GM19193 (cell line): Measurements from ENCODE around the gene GBF1.

Source experiments
- POLR2A ChIP-seq: IDR thresholded peaks from 4 replicates; pipeline ENCODE4 v1.6.1; 2011; ENCODE audit not compliant: insufficient read depth, insufficient read length; ENCODE audit errors: extremely low read depth

The GBF1 gene

DNA sequence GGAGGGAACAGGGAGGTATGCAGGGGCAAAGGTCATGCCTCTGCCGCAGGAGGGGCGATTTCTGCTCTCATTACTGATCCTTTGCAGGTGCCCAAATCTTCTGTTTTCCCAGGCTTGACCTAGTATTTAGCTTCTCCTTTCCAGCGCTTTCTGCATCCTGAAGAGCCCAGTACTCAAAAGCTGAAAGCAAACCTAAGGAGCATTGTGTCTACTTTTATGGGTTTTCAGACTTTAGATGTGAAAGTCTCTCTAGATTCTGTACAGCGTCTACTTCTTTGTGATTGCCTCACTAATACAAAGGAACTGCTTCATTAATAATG, 560 bp downstream of the GBF1 start:
- no peak for TF ChIP-seq POLR2A

GRCh38 chr10:102246261-102246660, 929 bp downstream of the GBF1 start:
- no peak for TF ChIP-seq POLR2A

- no peak for TF ChIP-seq POLR2A
Observed at GRCh38 chr10:102247734-102248133, 2.4 kb downstream of the GBF1 start.

DNA sequence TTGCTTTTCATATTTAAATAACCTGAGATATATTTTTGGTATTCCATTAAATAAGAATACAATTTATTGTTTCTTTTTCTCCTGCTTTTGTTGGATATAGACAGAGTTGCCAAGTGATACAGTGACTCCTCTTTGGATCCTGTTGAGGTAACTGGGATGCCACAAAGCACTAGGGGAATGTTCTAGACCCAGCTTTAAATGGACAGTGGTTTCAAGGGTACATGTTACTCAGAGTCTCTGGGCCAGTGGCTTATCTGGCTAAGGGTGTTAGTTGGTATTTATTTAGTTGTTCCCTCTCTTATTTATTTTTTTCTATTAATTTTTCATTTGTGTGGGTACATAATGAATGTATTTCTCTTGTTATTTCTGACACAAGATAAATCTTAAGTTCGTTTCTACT, 9.1 kb downstream of the GBF1 start:
- TF ChIP-seq POLR2A, result no peak

DNA sequence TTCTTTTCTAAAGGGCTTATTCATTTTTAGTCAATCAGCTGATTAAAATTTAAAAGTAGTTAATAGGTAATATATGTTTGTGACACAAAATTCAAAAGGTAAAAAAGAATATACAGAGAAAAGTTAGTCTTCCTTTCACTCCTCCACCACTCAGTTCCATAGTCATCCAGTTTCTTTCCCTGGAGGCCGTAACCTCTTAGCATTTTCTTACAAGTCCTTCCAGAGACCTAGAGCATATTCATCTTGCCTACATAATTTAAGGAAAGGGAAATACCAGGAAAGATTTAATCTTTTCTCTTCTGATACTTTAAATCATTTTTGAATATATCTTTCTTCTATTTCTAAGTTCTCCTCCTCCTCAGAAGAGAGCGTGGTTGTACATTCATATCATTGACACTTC, 10.1 kb downstream of the GBF1 start:
- no peak for TF ChIP-seq POLR2A

DNA sequence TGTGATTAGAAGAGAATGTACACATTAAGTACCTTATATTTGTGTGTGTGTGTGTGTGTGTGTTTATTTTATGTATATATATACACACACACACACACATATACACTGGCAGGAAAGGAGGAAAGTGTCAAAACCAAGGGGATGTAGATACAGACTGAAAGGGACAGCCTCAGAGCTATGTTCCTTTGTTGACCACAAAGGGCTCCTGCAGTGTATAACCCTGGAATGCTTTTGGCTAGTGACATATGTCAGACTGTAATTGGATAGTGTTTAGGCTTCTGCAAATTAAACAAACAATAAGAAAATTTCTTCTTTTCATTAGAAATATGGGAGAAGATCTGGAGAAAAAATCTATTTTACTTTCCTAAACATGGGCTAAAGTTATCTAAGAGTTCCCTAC, 15.9 kb downstream of the GBF1 start:
- no peak for TF ChIP-seq POLR2A

- TF ChIP-seq POLR2A, result no peak
Observed at GRCh38 chr10:102261842-102262241, 16.5 kb downstream of the GBF1 start.

GRCh38 chr10:102262744-102263370, 17.5 kb downstream of the GBF1 start:
- no peak for TF ChIP-seq POLR2A

- TF ChIP-seq POLR2A, result no peak
Observed at GRCh38 chr10:102264371-102264770, 19.0 kb downstream of the GBF1 start.

- TF ChIP-seq POLR2A, result no peak
Observed at GRCh38 chr10:102266670-102267069, 21.3 kb downstream of the GBF1 start.

- TF ChIP-seq POLR2A, result no peak
Observed at GRCh38 chr10:102267748-102268147, 22.4 kb downstream of the GBF1 start.

GRCh38 chr10:102268375-102268888, 23.1 kb downstream of the GBF1 start:
- TF ChIP-seq POLR2A, result no peak

GRCh38 chr10:102269017-102269416, 23.7 kb downstream of the GBF1 start:
- TF ChIP-seq POLR2A, result no peak

- TF ChIP-seq POLR2A, result no peak
Observed at GRCh38 chr10:102274062-102274461, 28.7 kb downstream of the GBF1 start.

GRCh38 chr10:102275343-102275742, 30.0 kb downstream of the GBF1 start:
- no peak for TF ChIP-seq POLR2A

GRCh38 chr10:102279104-102279503, 33.8 kb downstream of the GBF1 start:
- TF ChIP-seq POLR2A, result no peak
